ENCODE measurements around the gene SLC5A10. TPM values are rescaled to one million over a fixed set of nuclear protein-coding genes. Genes with fewer than 3 reads are reported as not detected.

SLC5A10 gene
- total and polyA plus RNA-seq, 4 donors, result 0.05 to 0.23 (median 0.15) TPM

DNA sequence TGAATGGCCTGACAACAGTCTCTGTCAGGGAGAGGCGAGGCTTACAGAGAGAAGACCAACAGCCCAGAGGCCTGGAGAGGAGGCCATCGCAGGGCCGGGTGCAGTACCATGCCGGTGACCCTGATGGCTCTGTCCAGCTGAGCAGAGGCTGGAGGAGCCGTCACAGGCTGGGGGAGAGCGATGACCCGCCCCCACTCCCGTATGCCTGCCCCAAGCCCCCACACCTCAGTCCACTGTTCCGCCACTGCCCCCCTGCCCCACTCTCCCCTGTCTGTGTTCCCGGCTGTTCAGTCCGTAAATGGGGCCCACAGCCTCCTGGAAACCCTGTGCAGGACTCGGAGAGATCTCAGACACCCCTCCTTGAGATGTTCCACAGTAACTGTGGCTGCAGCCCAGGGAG is 65.4 kb downstream of the SLC5A10 start:
- no peak for DNase-seq (ENCODE audit: low spot score)
- H3K36me3 ChIP-seq (ENCODE audit: control insufficient read depth in 4 of 4, insufficient read depth in 3 of 4, low read depth in 1 of 4, low read length in 3 of 4), result no peaks in the 10 kb centered on the region
- H3K9me3 ChIP-seq (ENCODE audit: control insufficient read depth in 4 of 4, low read length in 3 of 4), result no peaks in the 10 kb centered on the region
- TF ChIP-seq GABPA (IDR thresholded peaks at IDR 0.05 in 1 of 2, conservative IDR thresholded peaks at IDR 0.05 in 1 of 2), result no peak
- TF ChIP-seq, protein P1, sequence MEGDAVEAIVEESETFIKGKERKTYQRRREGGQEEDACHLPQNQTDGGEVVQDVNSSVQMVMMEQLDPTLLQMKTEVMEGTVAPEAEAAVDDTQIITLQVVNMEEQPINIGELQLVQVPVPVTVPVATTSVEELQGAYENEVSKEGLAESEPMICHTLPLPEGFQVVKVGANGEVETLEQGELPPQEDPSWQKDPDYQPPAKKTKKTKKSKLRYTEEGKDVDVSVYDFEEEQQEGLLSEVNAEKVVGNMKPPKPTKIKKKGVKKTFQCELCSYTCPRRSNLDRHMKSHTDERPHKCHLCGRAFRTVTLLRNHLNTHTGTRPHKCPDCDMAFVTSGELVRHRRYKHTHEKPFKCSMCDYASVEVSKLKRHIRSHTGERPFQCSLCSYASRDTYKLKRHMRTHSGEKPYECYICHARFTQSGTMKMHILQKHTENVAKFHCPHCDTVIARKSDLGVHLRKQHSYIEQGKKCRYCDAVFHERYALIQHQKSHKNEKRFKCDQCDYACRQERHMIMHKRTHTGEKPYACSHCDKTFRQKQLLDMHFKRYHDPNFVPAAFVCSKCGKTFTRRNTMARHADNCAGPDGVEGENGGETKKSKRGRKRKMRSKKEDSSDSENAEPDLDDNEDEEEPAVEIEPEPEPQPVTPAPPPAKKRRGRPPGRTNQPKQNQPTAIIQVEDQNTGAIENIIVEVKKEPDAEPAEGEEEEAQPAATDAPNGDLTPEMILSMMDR (IDR thresholded peaks at IDR 0.05; ENCODE audit: low read depth, low read length, missing input control), result no peak
- TF ChIP-seq YY1 (IDR thresholded peaks at IDR 0.05), result no peak
- no peak for TF ChIP-seq EGR1 (IDR thresholded peaks at IDR 0.05; ENCODE audit: low read depth in 2 of 2)
- TF ChIP-seq, protein P2, sequence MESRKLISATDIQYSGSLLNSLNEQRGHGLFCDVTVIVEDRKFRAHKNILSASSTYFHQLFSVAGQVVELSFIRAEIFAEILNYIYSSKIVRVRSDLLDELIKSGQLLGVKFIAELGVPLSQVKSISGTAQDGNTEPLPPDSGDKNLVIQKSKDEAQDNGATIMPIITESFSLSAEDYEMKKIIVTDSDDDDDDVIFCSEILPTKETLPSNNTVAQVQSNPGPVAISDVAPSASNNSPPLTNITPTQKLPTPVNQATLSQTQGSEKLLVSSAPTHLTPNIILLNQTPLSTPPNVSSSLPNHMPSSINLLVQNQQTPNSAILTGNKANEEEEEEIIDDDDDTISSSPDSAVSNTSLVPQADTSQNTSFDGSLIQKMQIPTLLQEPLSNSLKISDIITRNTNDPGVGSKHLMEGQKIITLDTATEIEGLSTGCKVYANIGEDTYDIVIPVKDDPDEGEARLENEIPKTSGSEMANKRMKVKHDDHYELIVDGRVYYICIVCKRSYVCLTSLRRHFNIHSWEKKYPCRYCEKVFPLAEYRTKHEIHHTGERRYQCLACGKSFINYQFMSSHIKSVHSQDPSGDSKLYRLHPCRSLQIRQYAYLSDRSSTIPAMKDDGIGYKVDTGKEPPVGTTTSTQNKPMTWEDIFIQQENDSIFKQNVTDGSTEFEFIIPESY (IDR thresholded peaks at IDR 0.05), result no peak
- TF ChIP-seq, protein P3, sequence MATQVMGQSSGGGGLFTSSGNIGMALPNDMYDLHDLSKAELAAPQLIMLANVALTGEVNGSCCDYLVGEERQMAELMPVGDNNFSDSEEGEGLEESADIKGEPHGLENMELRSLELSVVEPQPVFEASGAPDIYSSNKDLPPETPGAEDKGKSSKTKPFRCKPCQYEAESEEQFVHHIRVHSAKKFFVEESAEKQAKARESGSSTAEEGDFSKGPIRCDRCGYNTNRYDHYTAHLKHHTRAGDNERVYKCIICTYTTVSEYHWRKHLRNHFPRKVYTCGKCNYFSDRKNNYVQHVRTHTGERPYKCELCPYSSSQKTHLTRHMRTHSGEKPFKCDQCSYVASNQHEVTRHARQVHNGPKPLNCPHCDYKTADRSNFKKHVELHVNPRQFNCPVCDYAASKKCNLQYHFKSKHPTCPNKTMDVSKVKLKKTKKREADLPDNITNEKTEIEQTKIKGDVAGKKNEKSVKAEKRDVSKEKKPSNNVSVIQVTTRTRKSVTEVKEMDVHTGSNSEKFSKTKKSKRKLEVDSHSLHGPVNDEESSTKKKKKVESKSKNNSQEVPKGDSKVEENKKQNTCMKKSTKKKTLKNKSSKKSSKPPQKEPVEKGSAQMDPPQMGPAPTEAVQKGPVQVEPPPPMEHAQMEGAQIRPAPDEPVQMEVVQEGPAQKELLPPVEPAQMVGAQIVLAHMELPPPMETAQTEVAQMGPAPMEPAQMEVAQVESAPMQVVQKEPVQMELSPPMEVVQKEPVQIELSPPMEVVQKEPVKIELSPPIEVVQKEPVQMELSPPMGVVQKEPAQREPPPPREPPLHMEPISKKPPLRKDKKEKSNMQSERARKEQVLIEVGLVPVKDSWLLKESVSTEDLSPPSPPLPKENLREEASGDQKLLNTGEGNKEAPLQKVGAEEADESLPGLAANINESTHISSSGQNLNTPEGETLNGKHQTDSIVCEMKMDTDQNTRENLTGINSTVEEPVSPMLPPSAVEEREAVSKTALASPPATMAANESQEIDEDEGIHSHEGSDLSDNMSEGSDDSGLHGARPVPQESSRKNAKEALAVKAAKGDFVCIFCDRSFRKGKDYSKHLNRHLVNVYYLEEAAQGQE (IDR thresholded peaks at IDR 0.05), result no peak
- no peak for TF ChIP-seq TAF1 (conservative IDR thresholded peaks at IDR 0.05)
- TF ChIP-seq, protein P4, sequence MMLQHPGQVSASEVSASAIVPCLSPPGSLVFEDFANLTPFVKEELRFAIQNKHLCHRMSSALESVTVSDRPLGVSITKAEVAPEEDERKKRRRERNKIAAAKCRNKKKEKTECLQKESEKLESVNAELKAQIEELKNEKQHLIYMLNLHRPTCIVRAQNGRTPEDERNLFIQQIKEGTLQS (IDR thresholded peaks at IDR 0.05), result no peak
- WGBS, result 83% methylated on average over 12 of the region's 12 CpGs
- no peak overlapping the region for H3K4me3 ChIP-seq (ENCODE audit: low read depth in 1 of 3, low read length in 3 of 3)
- peaks cover 0 to 5% (median 1%) of the 10 kb centered on the region in 4 donors for H3K4me1 ChIP-seq (ENCODE audit: control insufficient read depth in 4 of 4, insufficient read depth in 4 of 4, low read length in 3 of 4)
- no peaks in the 10 kb centered on the region for H3K27me3 ChIP-seq (ENCODE audit: control insufficient read depth in 4 of 4, insufficient read depth in 4 of 4, low read length in 3 of 4)
- no peak overlapping the region for H3K27ac ChIP-seq (ENCODE audit: low read depth in 1 of 2, low read length in 2 of 2)
- H3K9ac ChIP-seq (ENCODE audit: low read depth in 1 of 2, low read length in 2 of 2), result no peak overlapping the region

DNA sequence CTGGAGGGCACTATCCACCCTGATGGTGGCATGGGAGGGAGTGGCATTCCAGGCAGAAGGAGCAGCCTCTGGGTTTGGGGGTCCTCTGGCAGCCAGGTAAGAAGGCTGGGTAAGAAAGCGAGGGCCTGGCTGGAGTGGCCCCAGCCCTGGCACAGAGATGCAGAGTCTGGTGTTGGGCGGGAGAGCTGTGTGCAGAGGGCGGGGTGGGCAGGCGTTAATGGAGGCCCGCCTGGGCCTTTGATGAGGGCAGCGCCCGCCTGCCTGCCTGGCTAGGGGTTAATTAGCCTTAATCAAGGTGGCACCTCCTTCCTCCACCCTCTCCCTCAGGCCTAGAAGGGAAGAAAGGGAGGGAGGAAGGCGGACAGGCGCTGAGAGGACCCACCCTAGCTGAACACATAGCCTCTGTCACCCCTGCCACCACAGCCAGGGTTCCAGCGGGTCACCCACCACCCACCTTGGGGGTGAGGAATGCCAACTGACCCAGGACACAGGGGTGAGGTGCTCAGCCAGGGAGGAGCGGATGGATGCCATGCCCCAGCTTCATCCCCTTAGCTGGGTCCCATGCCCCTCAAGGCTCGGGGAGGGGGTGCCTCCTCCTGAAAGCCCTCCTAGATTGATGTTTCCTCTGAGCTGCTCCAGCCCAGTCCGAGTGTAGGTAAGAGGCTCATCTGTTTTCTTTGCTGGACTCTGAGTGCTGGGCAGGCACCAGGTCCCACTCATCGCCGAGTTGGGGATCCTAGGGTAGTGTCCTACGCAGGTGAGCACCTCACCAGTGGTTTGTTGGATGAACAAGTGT is 66.0 kb downstream of the SLC5A10 start:
- 84% methylated on average over 16 of the region's 16 CpGs for WGBS
- Histone ChIP-seq H3K4me3 (ENCODE audit: low read depth in 1 of 3, low read length in 3 of 3) (no peak overlapping the region), H3K9me3 (ENCODE audit: control insufficient read depth in 4 of 4, low read length in 3 of 4) (no peaks in the 10 kb centered on the region), H3K4me1 (ENCODE audit: control insufficient read depth in 4 of 4, insufficient read depth in 4 of 4, low read length in 3 of 4) (peaks cover 0 to 5% (median 1%) of the 10 kb centered on the region in 4 donors), H3K9ac (ENCODE audit: low read depth in 1 of 2, low read length in 2 of 2) (no peak overlapping the region), H3K27me3 (ENCODE audit: control insufficient read depth in 4 of 4, insufficient read depth in 4 of 4, low read length in 3 of 4) (no peaks in the 10 kb centered on the region), H3K36me3 (ENCODE audit: control insufficient read depth in 4 of 4, insufficient read depth in 3 of 4, low read depth in 1 of 4, low read length in 3 of 4) (no peaks in the 10 kb centered on the region), H3K27ac (ENCODE audit: low read depth in 1 of 2, low read length in 2 of 2) (no peak overlapping the region)
- DNase-seq (ENCODE audit: low spot score), result no peak
- no peak for TF ChIP-seq NR2F2 (IDR thresholded peaks at IDR 0.05)
- no peak for TF ChIP-seq SP1 (IDR thresholded peaks at IDR 0.05)
- TF ChIP-seq HNF4A (conservative IDR thresholded peaks at IDR 0.05), result no peak

Data from liver (tissue), 9 donors.